Measurements from ENCODE around the gene MOSPD2.

DNA sequence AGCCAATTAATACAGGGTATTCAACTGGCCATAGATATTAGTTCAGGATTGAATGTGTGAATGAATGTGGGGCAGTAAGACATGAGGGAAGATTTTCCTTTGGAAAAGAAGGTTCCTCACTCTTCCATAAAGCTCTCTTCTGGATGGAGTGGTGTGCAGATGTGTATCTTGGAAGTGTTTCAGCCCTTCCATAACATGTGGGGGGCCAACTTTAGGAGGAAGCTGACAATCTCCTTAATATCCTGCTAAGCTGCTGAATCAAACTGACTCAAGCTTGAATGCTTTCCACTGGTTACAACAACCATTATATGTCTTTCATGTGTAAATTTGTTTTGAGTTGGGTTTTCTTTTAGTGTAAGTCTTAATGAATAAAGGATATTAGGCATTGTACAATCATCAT is 40.6 kb upstream of the MOSPD2 start:
- TF ChIP-seq PML (IDR thresholded peaks at IDR 0.05; ENCODE audit: low read length) (no peak), ZBTB11 (CRISPR knock-in tag; IDR thresholded peaks at IDR 0.05) (no peak), POLR2A (IDR thresholded peaks at IDR 0.05; ENCODE audit: low read depth, low read length) (no peak), SUPT20H (IDR thresholded peaks at IDR 0.05; ENCODE audit: borderline replicate concordance, control insufficient read depth, low read depth, low read length) (no peak), FOXM1 (IDR thresholded peaks at IDR 0.05; ENCODE audit: low read depth, low read length) (no peak), CBX3 (IDR thresholded peaks at IDR 0.05; ENCODE audit: borderline replicate concordance, low read depth) (no peak), BRCA1 (IDR thresholded peaks at IDR 0.05; ENCODE audit: low read depth, low read length) (no peak), MTA3 (IDR thresholded peaks at IDR 0.05; ENCODE audit: borderline replicate concordance, low read length) (no peak), KAT2A (conservative IDR thresholded peaks at IDR 0.05; ENCODE audit: control insufficient read depth, low read depth, low read length) (no peak), PAX5 (IDR thresholded peaks at IDR 0.05; ENCODE audit: borderline replicate concordance, low read depth, low read length) (no peak), CHD1 (IDR thresholded peaks at IDR 0.05; ENCODE audit: low read depth, low read length) (no peak), CTCF (IDR thresholded peaks at IDR 0.05 in 2 of 3, conservative IDR thresholded peaks at IDR 0.05 in 1 of 3; ENCODE audit: control insufficient read depth in 2 of 3, extremely low read depth in 1 of 3, insufficient read depth in 1 of 3, low read depth in 3 of 3, low read length in 3 of 3) (no peak), GABPA (IDR thresholded peaks at IDR 0.05; ENCODE audit: low read depth) (no peak)
- TF ChIP-seq, protein P1, sequence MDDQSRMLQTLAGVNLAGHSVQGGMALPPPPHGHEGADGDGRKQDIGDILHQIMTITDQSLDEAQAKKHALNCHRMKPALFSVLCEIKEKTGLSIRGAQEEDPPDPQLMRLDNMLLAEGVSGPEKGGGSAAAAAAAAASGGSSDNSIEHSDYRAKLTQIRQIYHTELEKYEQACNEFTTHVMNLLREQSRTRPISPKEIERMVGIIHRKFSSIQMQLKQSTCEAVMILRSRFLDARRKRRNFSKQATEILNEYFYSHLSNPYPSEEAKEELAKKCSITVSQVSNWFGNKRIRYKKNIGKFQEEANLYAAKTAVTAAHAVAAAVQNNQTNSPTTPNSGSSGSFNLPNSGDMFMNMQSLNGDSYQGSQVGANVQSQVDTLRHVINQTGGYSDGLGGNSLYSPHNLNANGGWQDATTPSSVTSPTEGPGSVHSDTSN (IDR thresholded peaks at IDR 0.05; ENCODE audit: insufficient replicate concordance, low read depth, low read length) = no peak
